Ishikawa (cell line): Measurements from ENCODE around the gene MAGI1.

Experiments used
- CEBPB ChIP-seq: IDR thresholded peaks from 2 replicates; pipeline ENCODE4 v1.6.1; 2012
- CREB1 ChIP-seq: IDR thresholded peaks from 2 replicates; pipeline ENCODE4 v1.6.1; 2012; ENCODE audit warnings: low read depth
- EGR1 ChIP-seq: IDR thresholded peaks from 2 replicates; pipeline ENCODE4 v1.6.1; 2012
- EP300 ChIP-seq: IDR thresholded peaks from 2 replicates; pipeline ENCODE4 v1.6.1; 2012; ENCODE audit warnings: borderline replicate concordance
- FOXM1 ChIP-seq: IDR thresholded peaks from 2 replicates; pipeline ENCODE4 v1.6.1; 2012; ENCODE audit warnings: low read depth, borderline replicate concordance
- MAX ChIP-seq: IDR thresholded peaks from 2 replicates; pipeline ENCODE4 v1.6.1; 2012
- NFIC ChIP-seq: IDR thresholded peaks from 2 replicates; pipeline ENCODE4 v1.6.1; 2012
- RAD21 ChIP-seq: IDR thresholded peaks from 2 replicates; pipeline ENCODE4 v1.6.1; 2012; ENCODE audit warnings: low read depth
- REST ChIP-seq: IDR thresholded peaks from 2 replicates; pipeline ENCODE4 v1.6.1; 2012; ENCODE audit warnings: low read depth, mild to moderate bottlenecking
- TAF1 ChIP-seq: IDR thresholded peaks from 2 replicates; pipeline ENCODE4 v1.6.1; 2012; ENCODE audit warnings: low read depth, mild to moderate bottlenecking
- TCF12 ChIP-seq: IDR thresholded peaks from 2 replicates; pipeline ENCODE4 v1.6.1; 2012; ENCODE audit warnings: low read depth
- TEAD4 ChIP-seq: IDR thresholded peaks from 2 replicates; pipeline ENCODE4 v1.6.1; 2012
- USF1 ChIP-seq: IDR thresholded peaks from 2 replicates; pipeline ENCODE4 v1.6.1; 2012
- YY1 ChIP-seq: IDR thresholded peaks from 2 replicates; pipeline ENCODE4 v1.6.1; 2012; ENCODE audit warnings: low read depth
- ZBTB7A ChIP-seq: IDR thresholded peaks from 2 replicates; pipeline ENCODE4 v1.6.1; 2012; ENCODE audit warnings: low read depth

The MAGI1 gene

GRCh38 chr3:65642883-65643282 is 395.8 kb downstream of the MAGI1 start:
- TF ChIP-seq CREB1: no peak
- TF ChIP-seq USF1: no peak

- TF ChIP-seq REST (no peak), CEBPB (no peak)
These were observed 396.9 kb downstream of the MAGI1 start for GRCh38 chr3:65641777-65642176.

- TF ChIP-seq CEBPB: no peak
- no peak for TF ChIP-seq TCF12
These were observed 397.7 kb downstream of the MAGI1 start for GRCh38 chr3:65641045-65641444.

GRCh38 chr3:65639444-65639843 is 399.3 kb downstream of the MAGI1 start:
- no peak for TF ChIP-seq TEAD4
- TF ChIP-seq MAX: no peak
- no peak for TF ChIP-seq REST
- TF ChIP-seq TCF12: no peak

- TF ChIP-seq CREB1 (no peak), EP300 (no peak), RAD21 (no peak), CEBPB (no peak), FOXM1 (no peak), ZBTB7A (no peak), TEAD4 (no peak), USF1 (no peak), YY1 (no peak), NFIC (no peak), REST (no peak), MAX (no peak), TAF1 (no peak), EGR1 (no peak)
These were observed 400.4 kb downstream of the MAGI1 start for GRCh38 chr3:65638301-65638700.

GRCh38 chr3:65636326-65636725 is 402.4 kb downstream of the MAGI1 start:
- TF ChIP-seq TCF12 (no peak), EGR1 (no peak), TAF1 (no peak), EP300 (no peak), USF1 (no peak), MAX (no peak), FOXM1 (no peak), ZBTB7A (no peak)
